Left lung (tissue), 10 donors: ENCODE data around the gene COL4A4. TPM values are rescaled to one million over a fixed set of nuclear protein-coding genes. Genes with fewer than 3 reads are reported as not detected.

Experiments used
- ATAC-seq: fragments of 200-7000 bp; cut with Tn5 transposase; one replicate; pipeline ENCODE4 v1.9.1; 2020; ENCODE audit warnings: moderate library complexity
- DNase-seq, 4 donors: peaks; one replicate each; pipeline ENCODE4 v3.0.0-alpha.2; 2013 to 2020
- H3K27ac ChIP-seq, 2 donors: fragments of 200-600 bp; sonication (generic) in 1 of 2; one replicate each; pipeline versions ENCODE4 v1.5.0 to v1.8.0; 2020 to 2021
- H3K27me3 ChIP-seq, 2 donors: fragments of 200-600 bp; sonication (generic) in 1 of 2; one replicate each; pipeline versions ENCODE4 v1.5.0 to v1.8.0; 2020 to 2021
- H3K36me3 ChIP-seq, 2 donors: fragments of 200-600 bp; sonication (generic) in 1 of 2; one replicate each; pipeline versions ENCODE4 v1.5.0 to v1.8.0; 2020 to 2021
- H3K4me1 ChIP-seq, 2 donors: fragments of 200-600 bp; one replicate each; pipeline ENCODE4 v1.8.0; 2021
- H3K4me3 ChIP-seq, 2 donors: fragments of 200-600 bp; sonication (generic) in 1 of 2; one replicate each; pipeline versions ENCODE4 v1.5.0 to v1.8.0; 2020 to 2021; ENCODE audit warnings: mild to moderate bottlenecking in 1 of 2
- H3K9me3 ChIP-seq, 2 donors: fragments of 200-600 bp; sonication (generic) in 1 of 2; one replicate each; pipeline versions ENCODE4 v1.5.0 to v1.8.0; 2020 to 2021
- intact Hi-C, 2 donors: fragments of 100-400 bp; cut with DNase I; formaldehyde crosslinking; loops; one replicate each; pipeline versions ENCODE4 v1.11.2 to v1.14.2; 2022
- polyA plus RNA-seq, 6 donors: library from polyadenylated mRNA; unstranded; fragments of 120-200 nt; gene quantifications; one replicate each; pipeline ENCODE4 v1.2.1, GENCODE V29; 2013; ENCODE audit not compliant: insufficient read length in 6 of 6
- total RNA-seq, 2 donors: library from RNA; stranded (reverse); fragmentation: NEBNext Ultra II Directional; extraction: Animal tissue kit (Norgen Biotek cat#: 25700); gene quantifications; one replicate each; pipeline ENCODE4 v1.2.1, GENCODE V29; 2021
- TF ChIP-seq, protein P1 (sequence below), 2 donors: fragments of 200-600 bp; sonication (generic) in 1 of 2; IDR thresholded peaks; one replicate each; pipeline versions ENCODE4 v1.5.0 to v1.8.0; 2021; ENCODE audit warnings: antibody characterized with exemption in 2 of 2
- donor health status: DM: no; HTN: yes; CAD: no.
- donor health status: DM: no; HTN: no; CAD: no.

COL4A4 gene
- total and polyA plus RNA-seq, 8 donors = 5.4 to 51.2 (median 10.2) TPM

DNA sequence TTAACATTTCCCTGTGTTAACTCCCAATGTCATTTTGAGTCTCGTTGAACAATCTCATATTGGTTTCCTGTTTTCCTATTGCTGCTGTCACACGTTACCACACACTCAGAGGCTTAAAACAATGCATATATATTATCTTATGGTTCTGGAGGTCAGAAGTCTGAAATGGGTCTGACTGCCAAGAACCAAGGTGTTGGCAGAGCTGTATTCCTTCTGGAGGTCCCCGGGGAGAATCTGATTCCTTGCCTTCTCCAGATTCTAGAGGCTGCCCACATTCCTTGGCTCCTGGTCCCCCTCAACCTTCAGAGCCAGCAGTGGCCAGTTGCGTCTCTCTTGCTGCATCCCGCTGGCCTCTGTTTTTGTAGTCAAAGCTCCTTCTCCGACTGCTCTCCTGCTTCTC is 17.5 kb downstream of the COL4A4 start:
- no peak for ATAC-seq
- Histone ChIP-seq H3K36me3 (no peaks in the 10 kb centered on the region), H3K4me3 (no peak overlapping the region), H3K4me1 (no peaks in the 10 kb centered on the region), H3K27me3 (peaks cover 0 to 4% of the 10 kb centered on the region in 2 donors), H3K9me3 (no peaks in the 10 kb centered on the region), H3K27ac (no peak overlapping the region)
- intact Hi-C loops = no loop called here
- DNase-seq = no peak
- TF ChIP-seq, protein P1, sequence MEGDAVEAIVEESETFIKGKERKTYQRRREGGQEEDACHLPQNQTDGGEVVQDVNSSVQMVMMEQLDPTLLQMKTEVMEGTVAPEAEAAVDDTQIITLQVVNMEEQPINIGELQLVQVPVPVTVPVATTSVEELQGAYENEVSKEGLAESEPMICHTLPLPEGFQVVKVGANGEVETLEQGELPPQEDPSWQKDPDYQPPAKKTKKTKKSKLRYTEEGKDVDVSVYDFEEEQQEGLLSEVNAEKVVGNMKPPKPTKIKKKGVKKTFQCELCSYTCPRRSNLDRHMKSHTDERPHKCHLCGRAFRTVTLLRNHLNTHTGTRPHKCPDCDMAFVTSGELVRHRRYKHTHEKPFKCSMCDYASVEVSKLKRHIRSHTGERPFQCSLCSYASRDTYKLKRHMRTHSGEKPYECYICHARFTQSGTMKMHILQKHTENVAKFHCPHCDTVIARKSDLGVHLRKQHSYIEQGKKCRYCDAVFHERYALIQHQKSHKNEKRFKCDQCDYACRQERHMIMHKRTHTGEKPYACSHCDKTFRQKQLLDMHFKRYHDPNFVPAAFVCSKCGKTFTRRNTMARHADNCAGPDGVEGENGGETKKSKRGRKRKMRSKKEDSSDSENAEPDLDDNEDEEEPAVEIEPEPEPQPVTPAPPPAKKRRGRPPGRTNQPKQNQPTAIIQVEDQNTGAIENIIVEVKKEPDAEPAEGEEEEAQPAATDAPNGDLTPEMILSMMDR (IDR thresholded peaks at IDR 0.05) = no peak

DNA sequence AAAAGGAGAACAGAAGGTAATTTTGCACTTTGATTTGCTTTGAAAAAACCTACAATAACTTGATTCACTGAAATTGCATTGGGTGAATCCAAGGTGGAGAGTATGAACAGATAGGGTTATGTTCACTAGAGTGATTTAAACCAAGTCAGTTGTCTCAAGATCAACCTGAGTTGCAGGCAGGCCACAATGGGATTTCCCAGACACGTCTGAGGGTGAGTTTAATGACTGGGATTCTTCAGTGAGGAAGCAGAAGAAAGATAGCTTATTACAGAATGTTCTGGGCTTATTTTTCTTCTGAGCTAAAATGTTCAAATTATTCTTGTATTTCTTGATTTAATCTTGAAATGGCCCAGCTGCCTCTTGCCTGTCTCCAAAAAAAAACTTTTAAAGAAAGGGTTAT is 20.1 kb downstream of the COL4A4 start:
- ATAC-seq (no peak), DNase-seq (no peak)
- intact Hi-C loops = no loop called here
- no peaks in the 10 kb centered on the region for H3K36me3 ChIP-seq
- no peak overlapping the region for H3K27ac ChIP-seq
- H3K9me3 ChIP-seq = no peaks in the 10 kb centered on the region
- no peak overlapping the region for H3K4me3 ChIP-seq
- H3K4me1 ChIP-seq = no peaks in the 10 kb centered on the region
- peaks cover 0 to 4% of the 10 kb centered on the region in 2 donors for H3K27me3 ChIP-seq
- TF ChIP-seq, protein P1 (IDR thresholded peaks at IDR 0.05) = no peak

DNA sequence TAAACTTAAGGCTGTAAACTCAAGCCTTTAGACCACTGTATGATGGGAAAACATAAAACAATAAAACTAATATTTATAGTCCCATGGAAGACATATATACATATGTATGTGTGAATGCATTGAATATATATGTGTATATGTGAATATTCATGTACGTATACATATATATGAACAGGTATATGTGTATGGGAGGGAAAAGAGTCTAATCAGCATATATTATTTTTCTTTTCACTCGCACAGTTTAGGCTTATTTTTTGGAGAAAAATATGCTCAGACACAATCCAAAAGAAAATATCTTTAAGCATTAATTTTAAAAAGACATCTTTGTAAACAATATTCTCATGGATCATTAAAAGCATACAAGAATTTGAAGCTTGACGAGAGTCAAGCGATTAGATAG is 22.7 kb downstream of the COL4A4 start:
- no peak overlapping the region for H3K4me3 ChIP-seq
- DNase-seq = no peak
- H3K27me3 ChIP-seq = peaks cover 0 to 4% of the 10 kb centered on the region in 2 donors
- no peak overlapping the region for H3K27ac ChIP-seq
- TF ChIP-seq, protein P1 (IDR thresholded peaks at IDR 0.05) = no peak
- intact Hi-C loops = no loop called here
- H3K9me3 ChIP-seq = no peaks in the 10 kb centered on the region
- H3K36me3 ChIP-seq = no peaks in the 10 kb centered on the region
- no peaks in the 10 kb centered on the region for H3K4me1 ChIP-seq
- no peak for ATAC-seq

DNA sequence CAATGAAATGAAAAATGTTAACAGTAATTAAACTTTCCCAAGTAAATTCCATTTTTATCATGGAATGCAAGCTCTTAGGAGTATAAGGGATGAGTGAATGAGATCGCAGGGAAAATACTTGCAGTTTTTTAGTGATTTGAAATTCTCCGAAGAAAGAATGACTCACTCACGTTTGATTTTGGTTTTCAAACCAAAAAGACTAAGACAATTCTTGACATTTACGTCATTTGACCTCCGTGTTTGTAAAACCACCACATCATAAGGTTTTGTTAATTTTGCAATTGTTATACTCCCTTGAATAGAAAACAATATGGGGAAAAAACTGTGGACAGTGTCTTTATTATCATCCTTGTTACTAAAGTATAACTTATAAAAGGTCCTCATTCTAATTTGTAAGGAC is 29.4 kb downstream of the COL4A4 start:
- ATAC-seq (no peak), DNase-seq (no peak)
- intact Hi-C loops = loop anchor here in 1 of 2 donors (10.0 kb wide), 1 partner anchor 100 kb away; no protein-coding TSS in a partner anchor
- H3K27ac ChIP-seq = no peak overlapping the region
- no peaks in the 10 kb centered on the region for H3K27me3 ChIP-seq
- TF ChIP-seq, protein P1 (IDR thresholded peaks at IDR 0.05) = no peak
- H3K36me3 ChIP-seq = no peaks in the 10 kb centered on the region
- H3K9me3 ChIP-seq = no peaks in the 10 kb centered on the region
- H3K4me3 ChIP-seq = no peak overlapping the region
- no peaks in the 10 kb centered on the region for H3K4me1 ChIP-seq

DNA sequence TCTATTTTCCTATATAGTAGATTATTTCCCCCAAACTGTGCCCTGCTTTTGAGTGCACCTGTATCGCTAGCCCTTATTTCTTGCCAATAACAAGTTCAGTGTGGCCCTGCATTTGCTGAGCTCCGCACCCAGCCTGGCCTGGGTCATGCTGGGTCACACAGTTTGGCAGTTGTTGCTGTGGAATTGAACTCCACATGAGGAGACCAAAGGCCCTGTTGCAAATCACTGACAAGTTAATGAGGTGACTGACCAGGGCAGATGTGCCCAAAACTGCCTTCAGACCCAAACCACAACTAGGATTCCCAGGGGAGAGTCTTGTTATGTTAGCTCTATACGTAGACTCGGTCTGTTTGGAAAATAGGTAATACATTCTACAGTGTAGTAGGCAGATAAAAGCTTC is 31.0 kb downstream of the COL4A4 start:
- ATAC-seq (no peak), DNase-seq (no peak)
- no peaks in the 10 kb centered on the region for H3K9me3 ChIP-seq
- no peak overlapping the region for H3K4me3 ChIP-seq
- intact Hi-C loops = loop anchor here in 1 of 2 donors (10.0 kb wide), 1 partner anchor 102 kb away; no protein-coding TSS in a partner anchor
- TF ChIP-seq, protein P1 (IDR thresholded peaks at IDR 0.05) = no peak
- H3K27me3 ChIP-seq = no peaks in the 10 kb centered on the region
- no peak overlapping the region for H3K27ac ChIP-seq
- no peaks in the 10 kb centered on the region for H3K4me1 ChIP-seq
- H3K36me3 ChIP-seq = no peaks in the 10 kb centered on the region
